Stomach smooth muscle (tissue), 2 donors: ENCODE data around the gene UCP3.
A peak's percentile ranks its signal among the peaks of the same experiment; 100 is the strongest.

Source experiments
- H3K27ac ChIP-seq: one replicate; pipeline ENCODE4 v1.7.0; 2013; ENCODE audit warnings: mild to moderate bottlenecking, low read length, inconsistent platforms
- H3K27me3 ChIP-seq, 2 donors: one replicate each; pipeline ENCODE4 v1.7.0; 2013; ENCODE audit warnings: low read length in 2 of 2; ENCODE audit not compliant: insufficient read depth in 2 of 2, control insufficient read depth in 1 of 2
- H3K36me3 ChIP-seq, 2 donors: one replicate each; pipeline ENCODE4 v1.7.0; 2013; ENCODE audit warnings: low read length in 2 of 2; ENCODE audit not compliant: control insufficient read depth in 2 of 2, insufficient read depth in 2 of 2
- H3K4me1 ChIP-seq: one replicate; pipeline ENCODE4 v1.7.0; 2013; ENCODE audit warnings: low read length; ENCODE audit not compliant: control insufficient read depth, insufficient read depth
- H3K4me3 ChIP-seq, 2 donors: one replicate each; pipeline ENCODE4 v1.7.0; 2013; ENCODE audit warnings: low read length in 2 of 2
- H3K9ac ChIP-seq, 2 donors: one replicate each; pipeline ENCODE4 v1.7.0; 2013; ENCODE audit warnings: low read length in 2 of 2, mild to moderate bottlenecking in 1 of 2
- H3K9me3 ChIP-seq, 2 donors: one replicate each; pipeline ENCODE4 v1.7.0; 2013; ENCODE audit warnings: low read length in 2 of 2; ENCODE audit not compliant: control insufficient read depth in 2 of 2
- donor health status: healthy.
- donor health status: Pancreatic carcinoma.

Gene UCP3

DNA sequence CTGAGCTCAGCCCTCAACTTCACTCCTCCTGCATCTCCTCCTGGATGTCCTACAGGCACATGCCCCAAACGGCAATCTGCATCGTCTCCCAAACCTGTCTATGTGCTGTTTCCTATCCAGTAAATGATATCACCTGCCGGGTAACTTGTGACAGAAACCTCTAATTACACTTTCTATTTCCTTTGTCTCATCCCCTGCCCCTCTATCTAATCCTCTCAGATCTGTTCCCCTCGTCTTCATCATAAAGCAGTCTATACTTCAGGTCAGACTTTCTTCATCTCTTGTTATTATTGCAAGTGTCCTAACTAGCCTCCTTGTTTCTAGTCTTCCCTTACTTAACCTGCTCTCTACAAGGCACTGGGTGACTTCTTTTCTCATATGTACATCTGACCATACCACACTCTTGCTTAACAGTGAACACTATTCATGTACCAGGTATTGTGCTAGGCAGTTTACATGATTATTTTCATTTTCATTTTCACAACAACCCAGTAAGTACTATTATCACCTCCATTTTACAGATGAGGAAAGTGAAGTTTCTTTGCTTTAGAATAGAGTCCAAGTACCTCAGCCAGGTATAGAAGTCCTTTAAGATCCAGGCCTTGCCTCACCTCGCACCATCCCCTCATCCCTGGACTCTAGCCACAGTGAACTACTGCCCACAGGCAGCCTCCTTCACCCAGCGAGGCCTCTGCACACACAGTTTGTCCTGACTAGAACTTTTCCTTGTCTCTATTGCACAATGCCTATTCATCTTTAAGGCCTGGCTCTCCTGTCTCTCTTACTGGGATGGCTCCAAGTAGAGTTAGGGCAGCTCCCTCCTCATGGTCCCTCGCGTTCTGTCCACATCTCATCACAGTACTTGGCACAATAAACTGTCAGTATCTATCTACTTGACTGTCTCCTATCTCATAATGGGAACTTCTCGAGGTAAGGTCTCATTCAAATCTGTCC, 22.1 kb upstream of the UCP3 start:
- Histone ChIP-seq H3K4me1 (no peaks in the 10 kb centered on the region), H3K36me3 (peaks cover 15 to 33% of the 10 kb centered on the region in 2 donors), H3K9ac (no peak overlapping the region), H3K9me3 (no peaks in the 10 kb centered on the region), H3K27ac (no peak overlapping the region), H3K27me3 (no peaks in the 10 kb centered on the region), H3K4me3 (no peak overlapping the region)

DNA sequence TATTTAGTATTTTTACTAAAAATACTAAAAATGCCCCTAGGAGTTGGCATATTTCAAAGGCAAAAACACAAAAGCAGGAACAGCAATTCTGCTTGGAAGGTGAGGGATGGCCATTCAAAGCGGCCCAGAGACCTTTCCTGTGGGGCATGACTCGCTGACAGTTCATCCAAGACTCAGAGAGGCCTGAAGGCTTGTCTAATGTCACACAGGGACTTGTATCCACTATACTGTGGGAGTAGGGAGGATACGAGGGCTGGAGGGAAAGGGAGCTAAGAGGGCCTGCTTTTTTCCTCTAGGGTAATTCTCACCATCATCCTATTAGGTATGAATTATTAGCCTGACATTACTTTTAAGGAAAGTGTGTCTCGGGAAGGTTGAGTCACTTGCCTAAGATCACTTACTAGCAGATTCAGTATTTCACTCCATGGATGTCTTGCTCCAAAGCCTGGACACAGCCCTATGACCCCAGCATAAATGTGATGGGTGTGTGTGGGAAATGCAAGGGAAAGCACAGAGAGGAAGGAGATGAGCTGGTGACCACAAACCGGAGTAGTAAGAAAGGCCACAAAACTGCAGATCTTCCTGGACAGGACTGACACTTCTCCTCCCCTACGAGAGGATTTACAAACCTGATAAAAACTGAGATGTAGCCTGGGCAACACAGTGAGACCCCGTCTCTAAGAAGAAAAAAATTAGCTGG, 16.7 kb upstream of the UCP3 start:
- Histone ChIP-seq H3K36me3 (peaks cover 0 to 7% of the 10 kb centered on the region in 2 donors), H3K4me1 (no peaks in the 10 kb centered on the region), H3K9me3 (no peaks in the 10 kb centered on the region), H3K4me3 (no peak overlapping the region), H3K27me3 (no peaks in the 10 kb centered on the region), H3K27ac (no peak overlapping the region), H3K9ac (no peak overlapping the region)

DNA sequence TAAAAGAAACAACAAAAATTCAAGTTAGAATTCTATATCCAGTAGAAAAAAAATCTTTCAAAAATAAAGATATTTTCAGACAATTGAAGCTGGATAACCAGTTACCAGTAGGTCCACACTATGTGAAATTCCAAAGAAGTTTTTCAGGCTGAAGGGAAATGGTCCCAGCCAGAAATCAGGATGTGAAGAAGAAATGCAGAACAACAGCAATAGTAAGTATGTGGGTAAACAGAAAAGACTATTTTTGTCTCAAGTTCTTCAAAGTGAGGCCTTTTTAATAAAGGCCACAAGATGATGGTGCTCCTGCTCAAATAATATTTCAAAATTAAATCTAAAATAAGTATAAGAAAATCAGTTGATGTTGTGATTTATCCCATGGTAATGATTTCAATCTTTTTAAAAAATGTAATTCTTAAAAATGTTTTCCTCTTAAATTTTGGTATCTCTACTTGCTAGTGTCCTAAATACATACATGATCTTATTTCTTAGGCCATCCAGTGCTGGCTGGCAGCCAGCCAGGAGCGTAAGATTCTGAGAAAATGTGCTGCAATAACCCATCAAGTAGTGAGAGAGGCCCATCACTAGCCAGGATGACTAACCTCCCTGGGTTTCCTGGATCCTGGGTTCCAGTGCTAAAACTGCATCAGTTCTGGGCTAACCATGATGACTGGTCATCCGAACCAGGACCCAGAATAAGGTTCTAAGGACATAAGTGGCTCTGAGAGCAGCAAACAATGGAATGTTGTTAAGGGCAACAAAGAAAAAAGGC, 15.6 kb upstream of the UCP3 start:
- Histone ChIP-seq H3K4me1 (peaks cover 12% of the 10 kb centered on the region), H3K9me3 (no peaks in the 10 kb centered on the region), H3K27ac (no peak overlapping the region), H3K4me3 (no peak overlapping the region), H3K36me3 (peaks cover 0 to 9% of the 10 kb centered on the region in 2 donors), H3K9ac (no peak overlapping the region), H3K27me3 (no peaks in the 10 kb centered on the region)

DNA sequence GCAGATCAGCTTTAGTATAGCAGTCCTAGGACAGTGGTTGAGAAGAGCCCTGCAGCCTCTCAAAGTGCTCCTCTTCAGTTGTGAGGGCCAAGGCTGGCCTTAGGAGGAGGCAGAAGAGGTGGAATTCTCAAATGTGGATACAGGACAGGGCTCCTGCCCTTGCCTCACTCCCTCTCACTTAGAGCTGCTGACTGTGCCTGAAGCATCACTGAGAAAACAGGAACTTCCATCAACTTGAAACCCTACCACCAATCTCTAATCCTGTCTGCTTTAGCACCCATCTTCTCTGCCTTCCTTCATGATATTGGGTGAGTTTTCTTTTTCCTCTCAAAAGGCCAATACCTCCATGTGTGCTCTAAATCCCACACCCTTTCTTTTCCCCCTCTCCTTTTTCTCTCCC, 14.4 kb upstream of the UCP3 start:
- Histone ChIP-seq H3K27me3 (no peaks in the 10 kb centered on the region), H3K9me3 (no peaks in the 10 kb centered on the region), H3K4me3 (no peak overlapping the region), H3K27ac (no peak overlapping the region), H3K36me3 (peaks cover 0 to 9% of the 10 kb centered on the region in 2 donors), H3K4me1 (peaks cover 23% of the 10 kb centered on the region), H3K9ac (no peak overlapping the region)

DNA sequence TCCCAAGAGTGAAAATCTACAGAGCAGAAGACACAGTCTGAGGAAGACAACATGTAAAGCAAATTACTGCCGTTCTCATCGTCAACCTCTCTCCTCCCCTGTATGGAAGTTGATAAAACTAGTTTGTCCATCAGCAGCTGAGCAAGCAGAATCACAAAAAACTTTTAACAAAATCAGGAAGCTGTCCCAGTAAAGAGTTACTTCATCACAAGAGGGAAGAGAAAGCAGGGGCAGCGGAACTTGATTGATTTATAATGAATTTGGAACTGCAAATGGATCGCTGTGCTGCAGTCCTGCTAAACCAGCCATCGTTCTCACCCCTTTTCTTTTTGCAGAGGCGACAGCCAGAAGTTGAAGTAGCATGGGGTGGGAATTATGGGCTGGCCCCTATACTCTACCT, 13.7 kb upstream of the UCP3 start:
- Histone ChIP-seq H3K27ac (no peak overlapping the region), H3K36me3 (peaks cover 0 to 9% of the 10 kb centered on the region in 2 donors), H3K4me1 (peaks cover 31% of the 10 kb centered on the region), H3K9me3 (no peaks in the 10 kb centered on the region), H3K9ac (no peak overlapping the region), H3K27me3 (no peaks in the 10 kb centered on the region), H3K4me3 (no peak overlapping the region)

DNA sequence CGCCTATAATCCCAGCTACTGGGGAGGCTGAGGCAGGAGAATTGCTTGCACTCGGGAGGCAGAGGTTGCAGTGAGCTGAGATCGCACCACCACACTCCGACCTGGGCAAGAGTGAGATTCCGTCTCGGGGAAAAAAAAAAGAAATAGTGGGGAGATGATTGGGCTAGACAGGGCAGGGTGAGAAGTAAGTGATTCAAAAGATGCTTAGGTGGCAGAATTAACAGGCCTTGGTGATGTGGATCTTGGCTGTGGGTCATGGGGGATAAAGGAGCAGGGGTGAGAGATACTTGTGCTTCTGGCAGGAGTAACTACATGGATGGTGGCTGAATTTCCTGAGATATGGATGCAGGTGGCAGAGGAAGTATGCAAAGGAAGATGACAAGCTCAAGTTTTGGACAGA, 13.1 kb upstream of the UCP3 start:
- no peak overlapping the region for H3K4me3 ChIP-seq
- no peak overlapping the region for H3K27ac ChIP-seq
- H3K9me3 ChIP-seq, result no peaks in the 10 kb centered on the region
- peaks cover 0 to 9% of the 10 kb centered on the region in 2 donors for H3K36me3 ChIP-seq
- no peaks in the 10 kb centered on the region for H3K27me3 ChIP-seq
- H3K9ac ChIP-seq, result no peak overlapping the region
- H3K4me1 ChIP-seq, result peaks cover 34% of the 10 kb centered on the region

DNA sequence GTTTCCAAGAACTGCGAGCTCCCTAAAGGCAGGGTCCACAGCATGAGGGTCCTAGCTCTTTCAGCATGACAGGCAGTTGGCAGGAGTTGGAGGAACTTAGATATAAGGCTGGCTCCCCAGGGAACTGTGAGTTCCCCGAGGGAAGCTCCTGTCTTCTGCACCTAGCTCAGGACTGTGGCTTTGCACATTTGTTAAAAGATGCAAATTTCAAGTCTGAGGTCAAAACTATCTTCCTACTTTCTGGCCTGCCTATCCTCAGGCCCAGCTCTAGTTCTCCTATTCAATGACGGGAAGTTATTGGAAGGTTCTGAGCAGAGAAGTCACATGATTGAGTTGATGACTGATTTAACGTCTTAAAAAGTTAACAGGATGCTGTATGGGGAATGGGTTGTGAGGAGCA, 11.7 kb upstream of the UCP3 start:
- Histone ChIP-seq H3K27me3 (no peaks in the 10 kb centered on the region), H3K36me3 (peaks cover 0 to 9% of the 10 kb centered on the region in 2 donors), H3K9me3 (no peaks in the 10 kb centered on the region), H3K27ac (peak overlapping the region; percentile 95), H3K4me1 (peaks cover 34% of the 10 kb centered on the region), H3K9ac (no peak overlapping the region), H3K4me3 (no peak overlapping the region)

DNA sequence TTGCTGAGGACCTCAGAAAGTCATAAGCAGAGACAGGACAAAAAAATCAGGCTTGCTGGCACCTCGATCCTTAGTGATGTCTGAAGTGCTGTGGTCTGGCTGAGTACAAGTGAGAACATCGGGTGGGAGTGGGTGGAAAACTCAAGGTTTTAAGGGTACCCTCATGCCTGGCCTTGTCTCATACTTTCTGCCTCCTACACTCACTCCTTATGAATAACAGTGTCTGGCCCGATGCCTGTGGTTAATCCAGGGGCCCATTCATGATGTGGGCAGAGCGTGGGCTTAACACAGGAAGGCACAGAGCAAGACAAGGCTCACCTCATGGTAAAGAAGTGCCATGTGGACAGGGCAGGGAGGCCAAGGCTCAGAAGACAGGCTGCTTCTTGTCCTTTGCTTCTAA, 11.0 kb upstream of the UCP3 start:
- Histone ChIP-seq H3K4me1 (peaks cover 34% of the 10 kb centered on the region), H3K27ac (peak overlapping the region; percentile 95), H3K9me3 (no peaks in the 10 kb centered on the region), H3K36me3 (peaks cover 0 to 7% of the 10 kb centered on the region in 2 donors), H3K4me3 (no peak overlapping the region), H3K9ac (no peak overlapping the region), H3K27me3 (no peaks in the 10 kb centered on the region)

DNA sequence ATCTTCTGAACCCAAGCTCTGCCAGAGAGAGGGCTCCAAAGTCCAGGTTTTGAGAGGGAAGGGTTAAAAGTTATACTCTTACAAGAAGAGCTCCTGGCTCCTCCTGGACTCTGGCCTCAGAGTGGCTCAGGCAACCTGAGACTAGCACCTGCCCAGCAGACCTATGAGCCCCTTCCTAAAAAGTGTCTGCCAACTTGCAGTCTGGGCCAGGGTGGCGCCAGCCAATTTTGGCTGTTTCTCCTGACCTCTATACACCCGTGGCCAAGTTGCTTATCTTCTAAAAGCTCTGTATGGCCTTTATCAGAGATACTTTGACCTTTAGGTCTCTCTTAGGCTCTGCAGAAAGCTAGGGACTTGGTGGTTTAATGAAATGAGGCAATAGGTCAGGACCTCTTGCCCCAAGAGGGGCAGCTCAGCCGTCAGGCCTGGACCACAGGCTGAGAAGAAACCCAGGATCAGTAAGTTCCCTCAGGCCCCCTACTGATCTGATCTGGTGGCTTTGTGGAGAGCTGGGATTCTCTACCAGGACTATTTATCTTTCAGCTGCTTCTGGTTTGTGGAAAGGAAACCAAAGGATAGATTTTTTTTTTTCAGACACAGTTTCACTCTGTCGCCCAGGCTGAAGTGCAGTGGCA, 10.3 kb upstream of the UCP3 start:
- Histone ChIP-seq H3K36me3 (peaks cover 0 to 7% of the 10 kb centered on the region in 2 donors), H3K9ac (peak overlapping the region; percentile 57 to 69), H3K4me3 (peak overlapping the region; percentile 5 to 8), H3K4me1 (peaks cover 34% of the 10 kb centered on the region), H3K27me3 (no peaks in the 10 kb centered on the region), H3K9me3 (no peaks in the 10 kb centered on the region), H3K27ac (peak overlapping the region; percentile 95)

DNA sequence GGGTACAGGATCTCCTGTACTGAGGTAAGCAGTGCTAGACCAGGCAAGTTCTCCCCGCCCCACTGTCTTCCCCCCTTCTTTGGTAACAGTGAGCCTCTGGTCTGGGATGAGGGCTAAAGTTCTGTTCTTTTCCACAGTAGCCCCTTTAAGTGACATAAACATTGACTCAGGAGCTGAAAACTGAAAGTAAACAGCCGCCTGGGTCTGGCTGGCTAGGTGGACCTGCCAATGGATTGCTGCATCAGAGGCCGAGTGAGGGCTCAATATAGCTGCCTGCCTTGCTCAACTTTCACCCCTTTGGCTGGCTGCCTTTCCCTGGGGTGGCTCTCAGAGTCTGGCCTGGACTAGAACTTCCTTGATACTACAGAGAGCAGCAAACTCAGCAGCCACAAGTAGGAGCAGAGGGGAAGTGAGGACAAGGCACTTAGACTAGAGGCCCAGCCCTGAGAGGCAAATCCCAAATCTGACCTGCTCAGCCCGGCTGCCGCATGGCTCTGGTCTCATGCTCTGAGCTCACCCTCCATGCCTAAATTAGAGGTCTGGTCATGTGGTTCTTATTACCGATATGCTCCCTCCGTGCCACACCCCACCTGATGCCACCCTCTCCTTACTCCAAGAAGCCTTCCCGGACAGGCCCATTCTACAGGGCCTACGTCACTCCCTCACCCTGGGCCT, 9.6 kb upstream of the UCP3 start:
- peak overlapping the region; percentile 57 to 69 for H3K9ac ChIP-seq
- no peaks in the 10 kb centered on the region for H3K27me3 ChIP-seq
- no peaks in the 10 kb centered on the region for H3K9me3 ChIP-seq
- H3K36me3 ChIP-seq, result peaks cover 0 to 7% of the 10 kb centered on the region in 2 donors
- H3K27ac ChIP-seq, result peak overlapping the region; percentile 95
- H3K4me1 ChIP-seq, result peaks cover 34% of the 10 kb centered on the region
- H3K4me3 ChIP-seq, result peak overlapping the region; percentile 5 to 29
